Measurements from ENCODE around the gene CCDC138. TPM values are rescaled to one million over a fixed set of nuclear protein-coding genes. Genes with fewer than 3 reads are reported as not detected.

The CCDC138 gene
- total and polyA plus RNA-seq, 4 donors: 13.7 to 29.3 (median 17.2) TPM

GRCh38 chr2:108905176-108905575 is 118.6 kb downstream of the CCDC138 start:
- no peak overlapping the region for H3K4me3 ChIP-seq (ENCODE audit: low read depth, low read length)
- no peaks in the 10 kb centered on the region for H3K36me3 ChIP-seq (ENCODE audit: control insufficient read depth, insufficient read depth, low read length)
- H3K27me3 ChIP-seq (ENCODE audit: control insufficient read depth, insufficient read depth, low read length): no peaks in the 10 kb centered on the region
- H3K4me1 ChIP-seq (ENCODE audit: control insufficient read depth, insufficient read depth, low read length): peaks cover 14% of the 10 kb centered on the region
- no peaks in the 10 kb centered on the region for H3K9me3 ChIP-seq (ENCODE audit: control insufficient read depth, insufficient read depth, low read length)
- H3K27ac ChIP-seq (ENCODE audit: low read depth, low read length): no peak overlapping the region
- DNase-seq (ENCODE audit: low read depth in 4 of 6, low spot score in 6 of 6): no peak
- 63% methylated on average over 2 of the region's 3 CpGs for WGBS (ENCODE audit: insufficient coverage)

GRCh38 chr2:108905906-108906305 is 119.3 kb downstream of the CCDC138 start:
- H3K27me3 ChIP-seq (ENCODE audit: control insufficient read depth, insufficient read depth, low read length): no peaks in the 10 kb centered on the region
- no peaks in the 10 kb centered on the region for H3K9me3 ChIP-seq (ENCODE audit: control insufficient read depth, insufficient read depth, low read length)
- no peak overlapping the region for H3K27ac ChIP-seq (ENCODE audit: low read depth, low read length)
- peaks cover 2% of the 10 kb centered on the region for H3K36me3 ChIP-seq (ENCODE audit: control insufficient read depth, insufficient read depth, low read length)
- peaks cover 14% of the 10 kb centered on the region for H3K4me1 ChIP-seq (ENCODE audit: control insufficient read depth, insufficient read depth, low read length)
- 87% methylated on average over 13 of the region's 13 CpGs for WGBS (ENCODE audit: insufficient coverage)
- DNase-seq (ENCODE audit: low read depth in 4 of 6, low spot score in 6 of 6): no peak
- no peak overlapping the region for H3K4me3 ChIP-seq (ENCODE audit: low read depth, low read length)

GRCh38 chr2:108906403-108907077 is 120.0 kb downstream of the CCDC138 start:
- Histone ChIP-seq H3K4me3 (ENCODE audit: low read depth, low read length) (no peak overlapping the region), H3K9me3 (ENCODE audit: control insufficient read depth, insufficient read depth, low read length) (no peaks in the 10 kb centered on the region), H3K27me3 (ENCODE audit: control insufficient read depth, insufficient read depth, low read length) (no peaks in the 10 kb centered on the region), H3K27ac (ENCODE audit: low read depth, low read length) (no peak overlapping the region), H3K36me3 (ENCODE audit: control insufficient read depth, insufficient read depth, low read length) (peaks cover 2% of the 10 kb centered on the region), H3K4me1 (ENCODE audit: control insufficient read depth, insufficient read depth, low read length) (peaks cover 14% of the 10 kb centered on the region)
- no peak for DNase-seq (ENCODE audit: low read depth in 4 of 6, low spot score in 6 of 6)
- WGBS (ENCODE audit: insufficient coverage): 67% methylated on average over 15 of the region's 15 CpGs

- Histone ChIP-seq H3K27me3 (ENCODE audit: control insufficient read depth, insufficient read depth, low read length) (no peaks in the 10 kb centered on the region), H3K36me3 (ENCODE audit: control insufficient read depth, insufficient read depth, low read length) (peaks cover 2% of the 10 kb centered on the region), H3K4me1 (ENCODE audit: control insufficient read depth, insufficient read depth, low read length) (peaks cover 17% of the 10 kb centered on the region), H3K27ac (ENCODE audit: low read depth, low read length) (no peak overlapping the region), H3K9me3 (ENCODE audit: control insufficient read depth, insufficient read depth, low read length) (no peaks in the 10 kb centered on the region), H3K4me3 (ENCODE audit: low read depth, low read length) (no peak overlapping the region)
- 71% methylated on average over 21 of the region's 24 CpGs for WGBS (ENCODE audit: insufficient coverage)
- no peak for DNase-seq (ENCODE audit: low read depth in 4 of 6, low spot score in 6 of 6)
Observed at GRCh38 chr2:108907822-108908712, 121.5 kb downstream of the CCDC138 start.

- Histone ChIP-seq H3K9me3 (ENCODE audit: control insufficient read depth, insufficient read depth, low read length) (no peaks in the 10 kb centered on the region), H3K4me1 (ENCODE audit: control insufficient read depth, insufficient read depth, low read length) (peaks cover 17% of the 10 kb centered on the region), H3K27me3 (ENCODE audit: control insufficient read depth, insufficient read depth, low read length) (no peaks in the 10 kb centered on the region), H3K27ac (ENCODE audit: low read depth, low read length) (no peak overlapping the region), H3K4me3 (ENCODE audit: low read depth, low read length) (no peak overlapping the region), H3K36me3 (ENCODE audit: control insufficient read depth, insufficient read depth, low read length) (peaks cover 2% of the 10 kb centered on the region)
- no peak for DNase-seq (ENCODE audit: low read depth in 4 of 6, low spot score in 6 of 6)
- WGBS (ENCODE audit: insufficient coverage): 88% methylated on average over 1 of the region's 1 CpG
Observed at GRCh38 chr2:108908713-108909070, 122.1 kb downstream of the CCDC138 start.

GRCh38 chr2:108909275-108909823 is 122.8 kb downstream of the CCDC138 start:
- DNase-seq (ENCODE audit: low read depth in 4 of 6, low spot score in 6 of 6): no peak
- no peak overlapping the region for H3K4me3 ChIP-seq (ENCODE audit: low read depth, low read length)
- no peaks in the 10 kb centered on the region for H3K27me3 ChIP-seq (ENCODE audit: control insufficient read depth, insufficient read depth, low read length)
- H3K9me3 ChIP-seq (ENCODE audit: control insufficient read depth, insufficient read depth, low read length): no peaks in the 10 kb centered on the region
- peaks cover 2% of the 10 kb centered on the region for H3K36me3 ChIP-seq (ENCODE audit: control insufficient read depth, insufficient read depth, low read length)
- 92% methylated on average over 8 of the region's 9 CpGs for WGBS (ENCODE audit: insufficient coverage)
- H3K27ac ChIP-seq (ENCODE audit: low read depth, low read length): no peak overlapping the region
- H3K4me1 ChIP-seq (ENCODE audit: control insufficient read depth, insufficient read depth, low read length): peaks cover 17% of the 10 kb centered on the region

- Histone ChIP-seq H3K4me3 (ENCODE audit: low read depth, low read length) (no peak overlapping the region), H3K4me1 (ENCODE audit: control insufficient read depth, insufficient read depth, low read length) (peaks cover 17% of the 10 kb centered on the region), H3K9me3 (ENCODE audit: control insufficient read depth, insufficient read depth, low read length) (no peaks in the 10 kb centered on the region), H3K27ac (ENCODE audit: low read depth, low read length) (no peak overlapping the region), H3K27me3 (ENCODE audit: control insufficient read depth, insufficient read depth, low read length) (no peaks in the 10 kb centered on the region), H3K36me3 (ENCODE audit: control insufficient read depth, insufficient read depth, low read length) (peaks cover 2% of the 10 kb centered on the region)
- WGBS (ENCODE audit: insufficient coverage): 91% methylated on average over 12 of the region's 12 CpGs
- no peak for DNase-seq (ENCODE audit: low read depth in 4 of 6, low spot score in 6 of 6)
Observed at GRCh38 chr2:108910011-108910431, 123.5 kb downstream of the CCDC138 start.

- no peak overlapping the region for H3K27ac ChIP-seq (ENCODE audit: low read depth, low read length)
- no peaks in the 10 kb centered on the region for H3K9me3 ChIP-seq (ENCODE audit: control insufficient read depth, insufficient read depth, low read length)
- 89% methylated on average over 18 of the region's 20 CpGs for WGBS (ENCODE audit: insufficient coverage)
- H3K4me1 ChIP-seq (ENCODE audit: control insufficient read depth, insufficient read depth, low read length): peaks cover 17% of the 10 kb centered on the region
- no peak for DNase-seq (ENCODE audit: low read depth in 4 of 6, low spot score in 6 of 6)
- H3K36me3 ChIP-seq (ENCODE audit: control insufficient read depth, insufficient read depth, low read length): peaks cover 2% of the 10 kb centered on the region
- no peak overlapping the region for H3K4me3 ChIP-seq (ENCODE audit: low read depth, low read length)
- no peaks in the 10 kb centered on the region for H3K27me3 ChIP-seq (ENCODE audit: control insufficient read depth, insufficient read depth, low read length)
Observed at GRCh38 chr2:108910541-108911396, 124.2 kb downstream of the CCDC138 start.

- no peak overlapping the region for H3K27ac ChIP-seq (ENCODE audit: low read depth, low read length)
- H3K36me3 ChIP-seq (ENCODE audit: control insufficient read depth, insufficient read depth, low read length): peaks cover 2% of the 10 kb centered on the region
- DNase-seq (ENCODE audit: low read depth in 4 of 6, low spot score in 6 of 6): no peak
- H3K4me1 ChIP-seq (ENCODE audit: control insufficient read depth, insufficient read depth, low read length): peaks cover 18% of the 10 kb centered on the region
- 85% methylated on average over 5 of the region's 5 CpGs for WGBS (ENCODE audit: insufficient coverage)
- H3K27me3 ChIP-seq (ENCODE audit: control insufficient read depth, insufficient read depth, low read length): no peaks in the 10 kb centered on the region
- H3K4me3 ChIP-seq (ENCODE audit: low read depth, low read length): no peak overlapping the region
- no peaks in the 10 kb centered on the region for H3K9me3 ChIP-seq (ENCODE audit: control insufficient read depth, insufficient read depth, low read length)
Observed at GRCh38 chr2:108911401-108911800, 124.8 kb downstream of the CCDC138 start.

Data from spinal cord (tissue), 10 donors.